Nucleus accumbens (tissue), 56 donors: ENCODE measurements around the gene SLC25A33.
"Not testable (repeated sequence)": the region's sequence is repeated elsewhere in the genome, so short reads cannot be mapped to it uniquely, and the experiment has no call there.

ENCODE experiments used
- DNase-seq, 56 donors: peaks; one replicate each; lab custom pipeline; 2025; lab: John Stamatoyannopoulos, UW

Gene SLC25A33, protein sequence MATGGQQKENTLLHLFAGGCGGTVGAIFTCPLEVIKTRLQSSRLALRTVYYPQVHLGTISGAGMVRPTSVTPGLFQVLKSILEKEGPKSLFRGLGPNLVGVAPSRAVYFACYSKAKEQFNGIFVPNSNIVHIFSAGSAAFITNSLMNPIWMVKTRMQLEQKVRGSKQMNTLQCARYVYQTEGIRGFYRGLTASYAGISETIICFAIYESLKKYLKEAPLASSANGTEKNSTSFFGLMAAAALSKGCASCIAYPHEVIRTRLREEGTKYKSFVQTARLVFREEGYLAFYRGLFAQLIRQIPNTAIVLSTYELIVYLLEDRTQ

DNA sequence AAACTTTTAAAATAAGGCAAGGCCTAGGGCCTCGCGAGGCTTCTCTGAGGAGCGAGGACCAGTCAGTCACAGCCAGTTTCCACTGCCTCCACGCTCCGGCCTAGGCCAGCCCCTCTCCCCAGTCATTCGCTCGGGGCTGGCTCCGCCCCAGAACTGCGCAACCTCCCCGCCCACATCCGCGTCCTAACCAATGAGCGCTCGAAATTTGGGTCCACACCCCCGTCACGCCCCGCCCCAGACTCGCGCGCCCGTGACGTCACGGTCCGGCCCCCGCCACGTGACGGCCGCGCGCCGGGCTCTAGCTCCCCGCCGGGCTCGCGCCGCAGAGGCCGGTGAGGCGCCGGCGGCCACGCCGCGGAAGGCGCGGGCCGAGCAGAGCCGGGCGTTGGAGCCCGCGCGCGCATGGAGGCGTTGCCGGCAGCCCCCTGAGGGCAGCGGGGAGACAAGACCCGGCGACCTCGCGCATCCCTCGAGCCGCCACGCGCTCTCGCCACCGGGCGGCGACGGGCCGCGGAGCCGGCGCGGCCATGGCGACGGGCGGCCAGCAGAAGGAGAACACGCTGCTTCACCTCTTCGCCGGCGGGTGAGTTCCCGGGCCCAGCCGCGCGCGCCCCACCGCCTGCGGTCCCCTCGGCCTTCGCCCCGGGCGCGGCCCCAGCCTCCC is at the start of gene SLC25A33:
Gene SLC25A33, plus strand, starts transcription at position 301 of the 664 bp plus-strand sequence. Its CDS starts 227 bp downstream, at position 528.
- DNase-seq: peak; percentile 72 to 99 (median 96)

DNA sequence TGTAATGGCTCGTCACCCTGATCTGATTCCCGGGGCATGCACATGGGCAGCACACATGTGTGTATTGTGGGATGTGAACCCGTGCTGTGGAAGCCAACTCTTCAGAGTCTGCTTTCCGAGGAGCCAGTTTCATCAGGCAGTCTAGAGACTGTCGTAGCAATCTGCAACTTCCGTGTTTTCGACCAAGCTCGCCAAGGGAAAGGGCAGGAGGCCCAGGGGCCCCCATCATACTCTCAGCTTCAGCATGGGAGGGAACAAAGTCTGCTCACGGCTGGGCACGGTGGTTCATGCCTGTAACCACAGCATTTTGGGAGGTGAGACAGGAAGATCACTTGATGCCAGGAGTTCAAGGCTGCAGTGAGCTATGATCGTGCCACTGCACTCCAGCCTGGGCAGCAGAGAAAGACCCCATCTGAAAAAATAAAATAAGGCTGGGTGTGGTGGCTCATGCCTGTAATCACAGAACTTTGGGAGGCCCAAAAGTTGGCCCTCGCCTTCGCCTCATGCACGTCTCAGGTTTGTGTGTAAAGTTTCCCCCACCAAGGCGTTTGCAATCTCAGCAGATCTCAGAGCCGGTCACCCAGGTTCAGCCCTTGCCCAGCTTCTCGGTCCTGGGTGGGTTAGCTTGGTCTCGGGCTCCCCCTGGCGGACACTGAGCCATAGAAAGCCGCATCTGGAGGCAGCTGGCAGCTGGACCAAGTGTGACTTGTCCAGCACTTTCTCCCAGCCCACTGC is 48.5 kb upstream of the SLC25A33 start:
- peak; percentile 5 to 94 (median 75) for DNase-seq

DNA sequence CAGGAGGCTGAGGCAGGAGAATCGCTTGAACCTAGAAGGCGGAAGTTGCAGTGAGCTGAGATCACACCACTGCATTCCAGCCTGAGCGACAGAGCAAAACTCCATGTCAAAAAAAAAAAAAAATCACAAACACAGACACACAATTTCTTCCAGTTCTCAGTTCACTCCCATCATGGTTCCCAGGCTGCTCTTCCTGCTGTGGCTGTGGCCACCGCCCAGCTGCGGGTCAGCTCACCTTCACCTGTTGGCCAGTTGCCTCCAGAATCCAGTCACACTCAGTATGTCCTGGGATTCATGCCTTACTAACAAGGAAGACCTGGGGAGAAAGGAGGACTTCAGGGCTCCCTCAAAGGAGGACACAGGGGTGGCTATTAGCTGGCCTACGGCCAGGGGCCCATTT is 45.9 kb upstream of the SLC25A33 start:
- DNase-seq: no peak

DNA sequence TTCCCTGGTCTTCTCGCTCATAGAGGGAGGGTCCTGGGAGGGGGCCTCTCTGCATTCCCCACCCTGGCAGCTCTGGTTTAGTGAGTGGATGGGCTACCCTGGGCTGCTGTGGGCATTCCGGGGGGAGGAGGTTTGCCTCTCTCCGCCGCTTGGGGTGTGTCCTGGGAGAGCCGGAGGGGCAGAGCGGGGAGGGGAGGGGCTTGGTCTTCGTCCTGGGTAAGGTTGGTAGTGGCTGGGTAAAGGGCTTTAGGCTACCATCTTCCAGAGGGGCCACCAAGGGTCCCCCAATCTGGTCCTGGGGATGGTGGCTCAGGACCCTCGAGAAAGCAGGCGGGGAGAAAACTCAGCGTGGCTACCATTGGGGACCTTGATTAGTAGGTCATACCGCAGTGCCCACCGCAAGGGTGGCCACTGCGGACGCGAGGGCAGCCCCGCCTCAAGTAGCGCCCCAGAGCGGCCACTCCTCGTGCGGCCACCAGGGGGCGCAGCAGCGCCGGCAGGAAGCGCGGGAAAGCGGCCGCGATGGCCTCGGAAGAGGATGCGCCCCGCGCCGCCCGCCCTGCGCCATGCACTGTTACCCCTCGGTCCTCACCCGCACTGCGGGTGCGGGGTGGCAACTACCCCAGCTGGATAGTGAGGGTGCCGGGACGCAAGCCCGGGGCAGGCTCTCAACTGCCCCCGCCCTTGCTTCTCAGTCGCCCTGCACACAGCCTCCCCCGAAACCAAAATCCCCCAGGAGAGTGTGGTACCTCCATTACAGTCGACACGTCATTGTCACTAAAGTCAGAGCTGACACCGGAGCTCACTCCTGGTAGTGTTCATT is 44.1 kb upstream of the SLC25A33 start:
- peak in 31 of 56 donors; percentile 4 to 68 (median 12) for DNase-seq

DNA sequence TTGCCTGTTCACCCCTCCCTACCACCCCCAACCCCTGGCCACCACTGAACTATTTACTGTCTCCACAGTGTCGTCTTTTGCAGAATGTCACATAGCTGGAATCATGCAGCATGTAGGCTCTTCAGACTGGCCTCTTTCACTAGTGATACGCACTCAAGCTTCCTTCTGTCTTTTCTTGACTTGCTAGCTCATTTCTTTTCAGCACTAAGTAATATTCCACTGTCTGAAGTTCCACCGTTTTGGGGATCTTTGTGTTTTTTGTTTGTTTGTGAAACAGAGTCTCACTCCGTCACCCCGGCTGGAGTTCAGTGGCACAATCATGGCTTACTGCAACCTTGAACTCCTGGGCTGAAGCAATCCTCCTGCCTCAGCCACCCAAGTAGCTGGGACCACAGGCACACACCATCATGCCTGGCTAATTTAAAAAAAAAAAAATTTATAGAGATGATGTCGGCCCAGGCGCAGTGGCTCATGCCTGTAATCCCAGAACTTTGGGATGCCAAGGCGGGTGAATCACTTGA is 43.4 kb upstream of the SLC25A33 start:
- DNase-seq: no peak

DNA sequence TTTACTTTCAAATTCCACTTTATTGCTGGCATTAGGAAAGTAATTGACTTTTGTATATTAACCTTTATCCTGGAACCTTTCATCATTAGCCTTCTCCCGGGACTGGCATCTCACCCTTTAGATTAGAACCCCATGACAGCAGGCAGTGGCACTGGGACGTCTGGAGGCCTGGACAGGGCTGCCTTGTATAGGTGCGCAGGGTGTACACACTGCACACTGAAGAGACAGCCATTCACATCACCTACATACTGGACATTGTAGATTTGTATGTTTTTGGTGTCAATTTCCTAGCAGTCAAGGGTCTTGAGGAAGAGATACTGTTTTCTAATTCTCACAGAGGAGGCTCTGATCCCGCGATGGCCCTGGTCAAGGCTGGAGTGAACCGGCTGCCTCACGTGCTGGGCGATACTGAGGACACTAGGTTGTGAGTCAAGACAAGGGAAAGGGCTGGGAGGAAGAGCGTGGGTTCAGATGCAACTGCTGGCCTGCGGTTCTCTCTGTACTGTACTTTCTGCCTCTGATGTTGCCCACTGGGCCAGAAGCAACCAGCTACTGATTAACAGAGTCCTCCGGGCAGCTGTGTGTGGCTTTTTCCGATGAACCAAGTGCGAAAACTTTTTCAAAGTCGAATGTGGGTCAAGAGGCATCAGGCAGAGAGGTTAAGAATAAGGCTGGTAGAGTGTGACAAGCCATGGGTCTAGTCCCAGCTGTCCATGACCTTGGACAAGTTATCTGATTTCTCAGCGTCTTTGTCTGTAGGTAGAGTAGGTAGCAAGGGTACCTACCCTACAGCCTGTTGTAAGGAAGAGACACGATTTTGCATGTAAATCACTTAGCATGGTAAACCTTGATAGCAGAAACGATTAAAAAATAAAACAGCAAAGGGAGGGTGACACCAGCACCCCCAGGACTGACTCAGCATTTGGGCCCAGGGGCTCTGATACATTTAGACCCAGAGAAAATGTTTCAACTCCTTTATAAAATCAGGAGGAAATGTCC is 38.2 kb upstream of the SLC25A33 start:
- DNase-seq: no peak

DNA sequence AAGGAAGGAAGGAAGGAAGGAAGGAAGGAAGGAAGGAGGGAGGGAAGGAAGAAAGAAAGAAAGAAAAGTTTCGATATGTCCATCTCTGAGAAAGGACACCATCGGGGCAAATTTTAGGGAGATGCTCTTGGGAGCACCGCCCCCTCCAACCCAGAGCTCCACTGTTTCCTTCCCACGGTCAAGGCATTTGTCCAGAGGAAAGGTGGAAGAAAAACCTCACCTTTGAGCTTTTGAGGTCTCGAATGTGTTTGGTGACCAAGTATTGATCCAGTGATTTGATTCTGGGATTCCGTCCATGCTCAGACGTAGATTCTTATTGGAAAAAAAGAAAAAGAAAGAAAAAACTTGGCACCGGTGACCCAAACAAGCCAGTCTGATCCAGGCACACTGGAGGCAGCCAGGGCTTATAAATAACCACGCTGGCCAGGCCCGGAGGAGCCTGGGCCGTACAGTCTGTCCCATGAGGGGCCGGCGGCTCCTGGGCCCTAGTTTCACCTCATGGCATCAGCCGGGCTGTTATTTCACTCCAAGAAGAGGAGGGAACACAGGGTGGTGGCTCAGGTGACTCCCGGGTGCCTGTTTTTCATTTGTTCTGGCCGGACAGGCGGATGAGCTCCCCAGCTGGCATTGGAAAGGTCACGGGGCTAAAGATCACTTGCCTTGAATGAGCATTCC is 36.1 kb upstream of the SLC25A33 start:
- peak in 13 of 56 donors; percentile 0 to 42 (median 7) for DNase-seq

DNA sequence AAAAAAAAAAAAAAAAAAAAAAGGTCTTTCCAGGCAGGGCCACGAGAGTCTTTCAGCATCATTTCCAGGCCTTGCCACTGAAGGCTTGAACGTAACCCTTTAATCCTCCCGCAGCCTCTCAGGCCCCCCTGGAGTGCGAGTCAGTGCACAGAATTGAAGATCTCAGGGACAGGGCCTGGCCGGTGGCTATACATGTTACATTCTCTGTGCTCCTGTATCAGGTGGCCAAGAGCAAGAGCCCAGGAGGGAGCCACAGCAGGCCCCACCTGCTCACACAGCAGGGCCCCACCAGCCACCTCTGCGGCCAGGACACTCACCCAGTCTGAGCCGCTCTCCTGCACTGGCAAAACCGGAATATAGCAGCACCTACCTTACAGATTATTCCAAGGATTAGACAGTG is 34.1 kb upstream of the SLC25A33 start:
- DNase-seq: no peak

DNA sequence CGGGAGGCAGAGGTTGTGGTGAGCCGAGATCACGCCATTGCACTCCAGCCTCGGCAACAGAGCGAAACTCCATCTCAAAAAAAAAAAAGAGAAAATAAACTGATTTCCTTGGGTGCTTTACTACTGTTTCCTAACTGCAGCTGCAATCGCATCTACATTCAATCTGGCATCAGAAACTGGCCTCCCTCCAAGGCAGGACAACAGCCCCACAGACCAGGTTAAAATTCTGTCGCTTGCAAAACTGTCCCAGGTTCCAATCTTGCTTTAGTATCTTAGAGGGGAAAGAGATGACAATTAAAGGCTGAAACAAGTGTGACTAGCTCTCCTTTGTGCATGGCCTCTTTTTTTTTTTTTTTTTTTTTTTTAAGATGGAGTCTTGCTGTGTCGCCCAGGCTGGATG is 32.4 kb upstream of the SLC25A33 start:
- no peak for DNase-seq

DNA sequence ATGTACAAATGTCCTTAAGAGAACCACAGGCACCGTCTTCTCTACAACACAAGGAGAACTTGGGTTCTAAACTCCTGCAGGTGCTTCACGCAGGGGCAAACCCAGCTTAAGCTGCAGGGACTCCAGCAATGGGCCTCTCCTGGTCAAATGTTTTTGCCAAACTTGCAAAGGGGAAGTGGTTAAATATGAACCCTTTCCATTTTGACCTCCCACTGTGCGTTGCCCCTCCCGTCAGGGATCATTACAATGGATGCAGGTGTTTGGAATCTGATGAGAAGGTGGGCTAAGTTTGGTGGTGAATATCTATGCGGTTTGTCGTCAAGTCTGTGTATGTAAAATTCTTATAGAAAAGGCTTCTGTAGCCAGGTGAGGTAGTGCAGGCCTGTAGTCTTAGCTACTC is 29.1 kb upstream of the SLC25A33 start:
- no peak for DNase-seq

DNA sequence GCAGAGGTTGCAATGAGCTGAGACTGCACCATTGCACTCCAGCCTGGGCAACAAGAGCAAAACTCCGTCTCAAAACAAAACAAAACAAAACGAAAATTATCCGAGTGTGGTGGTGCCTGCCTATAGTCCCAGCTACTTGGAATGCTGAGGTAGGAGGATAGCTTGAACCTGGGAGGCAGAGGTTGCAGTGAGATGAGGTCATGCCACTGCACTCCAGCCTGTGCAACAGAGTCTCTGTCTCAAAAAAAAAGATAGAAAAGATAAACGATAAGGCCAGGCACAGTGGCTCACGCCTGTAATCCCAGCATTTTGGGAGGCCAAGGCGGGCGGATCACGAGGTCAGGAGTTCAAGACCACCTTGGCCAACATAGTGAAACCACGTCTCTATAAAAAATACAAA is 23.7 kb upstream of the SLC25A33 start:
- not testable (repeated sequence) for DNase-seq

DNA sequence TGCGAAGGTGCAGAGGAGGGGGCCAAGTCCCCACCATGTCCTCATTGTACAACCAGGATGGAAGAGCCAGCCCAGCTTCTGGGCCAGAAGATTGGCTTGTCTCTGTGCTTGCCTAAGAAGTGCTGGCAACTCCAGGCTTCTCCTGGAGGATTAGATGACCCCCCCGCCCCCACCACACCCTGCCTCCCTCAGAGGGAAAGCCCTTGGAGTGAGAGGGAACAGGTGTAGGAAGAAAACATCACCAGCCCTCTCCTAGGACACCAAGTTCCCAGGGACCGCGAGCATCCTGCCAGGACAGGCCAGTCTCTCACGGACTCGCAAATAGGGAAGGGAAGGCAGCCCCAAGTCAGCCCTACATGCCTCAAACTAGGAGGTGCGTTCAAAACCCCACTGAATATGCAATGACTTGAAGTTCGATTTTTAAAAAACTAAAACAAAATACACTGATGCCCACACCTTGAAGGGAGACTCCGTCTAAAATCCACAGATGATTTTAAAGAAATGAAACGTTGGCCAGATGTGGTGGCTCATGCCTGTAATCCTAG is 20.7 kb upstream of the SLC25A33 start:
- DNase-seq: no peak

DNA sequence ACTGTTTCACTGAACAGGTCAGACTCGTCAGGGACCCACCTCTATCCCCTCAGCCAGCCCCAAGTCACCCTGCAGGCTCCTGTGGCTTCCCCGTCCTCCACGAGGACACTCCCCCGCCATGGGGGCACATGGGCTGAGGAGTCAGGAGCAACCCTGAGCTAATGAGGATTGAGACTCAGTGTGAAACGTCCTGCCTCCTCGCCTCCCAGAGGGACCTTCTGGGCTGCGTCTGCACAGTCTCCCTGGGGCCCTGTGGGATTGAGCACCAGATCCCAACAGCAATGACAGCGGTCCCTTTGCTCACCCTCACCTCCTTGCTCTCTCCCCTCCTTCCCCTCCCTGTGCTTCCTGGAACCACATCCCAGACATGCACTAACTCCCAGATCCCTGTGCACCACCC is 18.9 kb upstream of the SLC25A33 start:
- DNase-seq: no peak

DNA sequence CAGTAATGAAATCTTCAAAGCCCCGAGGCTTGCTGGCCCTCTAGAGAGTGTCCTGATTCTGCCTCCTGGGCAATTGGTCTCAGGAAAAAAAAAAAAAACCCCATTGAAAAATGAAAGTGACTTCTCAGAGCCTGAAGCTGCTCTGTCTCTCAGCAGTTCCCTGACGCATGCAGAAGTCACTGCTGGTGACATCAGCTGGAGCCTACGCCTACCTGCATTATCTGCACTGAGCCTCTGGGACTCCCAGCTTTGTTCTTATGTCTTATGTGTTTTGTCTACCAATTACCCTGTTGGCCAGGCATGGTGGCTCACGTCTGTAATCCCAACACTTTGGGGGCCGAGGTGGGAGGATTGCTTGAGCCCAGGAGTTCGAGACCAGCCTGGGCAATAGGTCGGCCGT is 10.1 kb upstream of the SLC25A33 start:
- peak in 6 of 56 donors; percentile 3 to 27 (median 10) for DNase-seq

DNA sequence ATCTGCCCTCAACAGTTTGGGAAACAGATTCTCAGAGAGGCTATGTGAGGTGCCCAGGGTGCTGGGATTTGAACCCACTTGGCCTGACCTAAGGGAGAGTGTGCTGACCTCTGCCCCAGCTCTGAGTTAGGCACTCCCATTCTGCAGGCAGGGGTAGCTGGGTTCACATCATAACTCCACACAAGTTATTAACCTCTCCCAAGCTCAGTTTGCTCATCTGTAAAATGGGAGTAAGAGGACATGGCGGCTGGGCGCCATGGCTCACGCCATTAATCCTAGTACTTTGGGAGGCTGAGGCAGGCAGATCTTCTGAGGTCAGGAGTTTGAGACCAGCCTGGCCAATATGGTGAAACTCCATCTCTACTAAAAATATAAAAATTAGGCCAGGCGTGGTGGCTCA is 8.9 kb upstream of the SLC25A33 start:
- DNase-seq: no peak

DNA sequence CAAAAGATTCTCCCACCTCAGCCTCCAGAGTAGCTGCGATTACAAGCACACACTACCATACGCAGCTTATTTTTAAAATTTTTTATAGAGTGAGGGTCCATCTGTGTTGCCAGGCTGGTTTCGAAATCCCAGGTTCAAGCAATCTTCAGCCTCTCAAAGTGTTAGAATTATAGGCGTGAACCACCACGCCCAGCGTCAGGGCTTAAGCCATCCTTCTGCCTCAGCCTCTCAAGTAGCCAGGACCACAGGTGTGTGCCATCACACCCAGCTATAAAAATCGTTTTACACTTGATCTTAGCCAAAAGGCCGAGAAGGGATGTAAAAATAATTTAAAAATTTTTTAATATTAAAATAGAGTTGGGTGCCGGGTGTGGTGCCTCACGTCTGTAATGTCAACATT is 4.3 kb upstream of the SLC25A33 start:
- DNase-seq: no peak

DNA sequence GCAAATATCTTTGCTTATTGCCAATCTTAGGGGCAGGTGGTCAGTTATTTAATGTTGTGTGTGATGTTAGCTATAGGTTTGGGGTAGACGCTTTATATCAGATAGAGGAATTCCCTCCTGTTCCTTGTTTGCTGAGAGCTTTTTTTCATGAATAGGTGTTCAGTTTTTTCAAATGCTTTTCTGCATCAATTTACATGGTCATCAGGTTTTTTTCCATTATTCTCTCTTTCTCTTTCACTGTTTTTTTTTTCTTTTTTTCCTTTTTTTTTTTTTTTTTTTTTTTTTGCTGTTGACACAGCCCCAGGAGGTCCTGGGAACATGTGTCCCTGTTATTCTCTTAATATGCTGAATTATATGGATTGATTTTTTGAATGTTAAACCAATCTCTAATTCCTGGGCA is 3.0 kb upstream of the SLC25A33 start:
- DNase-seq: no peak
